Adrenal gland (tissue), 12 donors: ENCODE data around the gene MOB1B. TPM values are rescaled to one million over a fixed set of nuclear protein-coding genes. Genes with fewer than 3 reads are reported as not detected.

Experiments
- DNase-seq, 7 donors: peaks; one replicate each; pipeline ENCODE4 v3.0.0-alpha.2; 2019 to 2020
- H3K27ac ChIP-seq, 5 donors: fragments of 200-600 bp; sonication (generic) in 4 of 5; 1 replicate in 3 of 5; 2 replicates in 2 of 5; pipeline versions ENCODE4 v1.5.1 to v1.8.0; 2016 to 2020; ENCODE audit warnings: mild to moderate bottlenecking in 1 of 5
- H3K27me3 ChIP-seq: fragments of 200-600 bp; 2 replicates; pipeline ENCODE4 v1.8.0; 2021
- H3K36me3 ChIP-seq, 2 donors: fragments of 200-600 bp; replicated peaks in 1 of 2; 1 replicate in 1 of 2; 2 replicates in 1 of 2; pipeline versions ENCODE4 v1.5.1 to v1.8.0; 2018 to 2022
- H3K4me1 ChIP-seq, 2 donors: fragments of 200-600 bp; replicated peaks in 1 of 2; 1 replicate in 1 of 2; 2 replicates in 1 of 2; pipeline versions ENCODE4 v1.5.1 to v1.8.0; 2018 to 2021
- H3K4me3 ChIP-seq, 4 donors: fragments of 200-600 bp; sonication (generic) in 3 of 4; one replicate each; pipeline ENCODE4 v1.5.1; 2016 to 2018
- H3K9me3 ChIP-seq, 3 donors: fragments of 200-600 bp; sonication (generic) in 1 of 3; replicated peaks in 1 of 3; 1 replicate in 2 of 3; 2 replicates in 1 of 3; pipeline versions ENCODE4 v1.5.1 to v1.8.0; 2016 to 2021
- CTCF ChIP-seq, 6 experiments: fragments of 450-650 bp in 4 of 6; fragments of 200-600 bp in 2 of 6; sonication (generic) in 1 of 6; IDR thresholded peaks; 1 replicate in 5 of 6; 2 replicates in 1 of 6; pipeline versions ENCODE4 v1.5.1 to v1.8.0; 2016 to 2021; ENCODE audit warnings: antibody characterized with exemption in 6 of 6, mild to moderate bottlenecking in 2 of 6, moderate library complexity in 1 of 6
- POLR2A ChIP-seq, 2 donors: fragments of 450-650 bp; IDR thresholded peaks; one replicate each; pipeline ENCODE4 v1.6.1; 2017; ENCODE audit warnings: antibody characterized with exemption in 2 of 2, mild to moderate bottlenecking in 2 of 2, moderate library complexity in 1 of 2
- WGBS, 4 donors: extraction: QIAGEN DNeasy Blood & Tissue Kit in 2 of 4; methylation state at CpG; one replicate each; pipeline versions ENCODE4 v1.1.5 to v1.1.7; 2013 to 2017; 5-methylcytosine and 5-hydroxymethylcytosine counted together
- intact Hi-C, 2 donors: fragments of 100-400 bp; cut with DNase I; formaldehyde crosslinking; loops; one replicate each; pipeline versions ENCODE4 v1.14.1 to v1.15.0; 2022 to 2023
- polyA plus RNA-seq, 3 donors: library from polyadenylated mRNA; stranded (reverse); fragments of 200-250 nt in 2 of 3; fragments of 350-450 nt in 1 of 3; fragmentation: Illumina TruSeq in 1 of 3; extraction: RNeasy Lipid Tissue Mini Kit (QIAGEN cat#74804) in 1 of 3; gene quantifications; one replicate each; pipeline ENCODE4 v1.2.3, GENCODE V29; 2013 to 2014
- total RNA-seq, 9 donors: library from RNA; depleted of rRNA in 4 of 9; stranded (reverse); fragments of >200 nt in 4 of 9; fragments of 120-200 nt in 1 of 9; fragmentation: NEBNext Ultra II Directional in 1 of 9; extraction: Animal tissue kit (Norgen Biotek cat#: 25700) in 1 of 9; gene quantifications; one replicate each; pipeline versions ENCODE4 v1.1.0 to v1.2.4, GENCODE V29; 2013 to 2023
- donor health status: healthy with polysubstance abuse.
- donor health status: Bipolar disorder and iron deficiency.
- donor health status: DM: yes; HTN: yes; CAD: no.
- donor health status: DM: no; HTN: no; CAD: no.
- donor health status: DM: no; HTN: no; CAD: no.
- donor health status: DM: yes; HTN: yes; CAD: no.

Gene MOB1B
- total and polyA plus RNA-seq, 12 donors, result 3.5 to 25.4 (median 14.5) TPM

GRCh38 chr4:70859066-70859465, 43.1 kb upstream of the MOB1B start:
- Histone ChIP-seq H3K4me1 (no peaks in the 10 kb centered on the region), H3K4me3 (no peak overlapping the region), H3K27ac (no peak overlapping the region), H3K9me3 (no peaks in the 10 kb centered on the region), H3K27me3 (no peaks in the 10 kb centered on the region), H3K36me3 (no peaks in the 10 kb centered on the region)
- no peak for DNase-seq
- TF ChIP-seq POLR2A (IDR thresholded peaks at IDR 0.05), result no peak
- TF ChIP-seq CTCF (IDR thresholded peaks at IDR 0.05), result no peak
- WGBS, 4 donors, result 86 to 94% (median 87%) methylated on average over 1 of the region's 1 CpG
- intact Hi-C loops, result no loop called here

GRCh38 chr4:70863099-70863790, 38.9 kb upstream of the MOB1B start:
- Histone ChIP-seq H3K9me3 (no peaks in the 10 kb centered on the region), H3K4me3 (no peak overlapping the region), H3K4me1 (no peaks in the 10 kb centered on the region), H3K27me3 (no peaks in the 10 kb centered on the region), H3K36me3 (no peaks in the 10 kb centered on the region), H3K27ac (no peak overlapping the region)
- DNase-seq, result no peak
- TF ChIP-seq CTCF (IDR thresholded peaks at IDR 0.05), result no peak
- intact Hi-C loops, result no loop called here
- WGBS, 4 donors, result 65 to 68% (median 66%) methylated on average over 6 of the region's 6 CpGs

DNA sequence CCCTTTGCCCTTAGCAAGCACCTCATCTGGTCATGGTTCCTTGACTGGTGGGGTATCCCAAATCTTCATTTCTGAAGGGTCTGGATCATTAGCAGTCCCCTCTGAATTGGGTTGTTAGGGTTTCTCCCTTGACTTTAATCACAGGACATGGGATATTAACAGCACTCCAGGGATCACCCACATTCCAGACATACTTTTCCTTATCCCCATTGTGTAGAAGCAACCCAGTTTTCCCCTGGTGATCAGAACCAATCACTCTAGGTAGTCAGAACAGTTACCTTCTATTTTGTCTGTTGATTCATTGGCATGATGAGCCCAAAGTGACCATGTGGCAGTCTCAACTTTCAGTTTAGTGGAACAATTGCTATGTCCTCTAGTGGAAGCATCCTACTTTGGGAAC, 33.4 kb upstream of the MOB1B start:
- intact Hi-C loops, result no loop called here
- TF ChIP-seq CTCF (IDR thresholded peaks at IDR 0.05), result no peak
- TF ChIP-seq POLR2A (IDR thresholded peaks at IDR 0.05), result no peak
- H3K27ac ChIP-seq, result no peak overlapping the region
- H3K27me3 ChIP-seq, result no peaks in the 10 kb centered on the region
- H3K36me3 ChIP-seq, result no peaks in the 10 kb centered on the region
- H3K4me3 ChIP-seq, result no peak overlapping the region
- no peaks in the 10 kb centered on the region for H3K4me1 ChIP-seq
- H3K9me3 ChIP-seq, result no peaks in the 10 kb centered on the region
- no peak for DNase-seq

DNA sequence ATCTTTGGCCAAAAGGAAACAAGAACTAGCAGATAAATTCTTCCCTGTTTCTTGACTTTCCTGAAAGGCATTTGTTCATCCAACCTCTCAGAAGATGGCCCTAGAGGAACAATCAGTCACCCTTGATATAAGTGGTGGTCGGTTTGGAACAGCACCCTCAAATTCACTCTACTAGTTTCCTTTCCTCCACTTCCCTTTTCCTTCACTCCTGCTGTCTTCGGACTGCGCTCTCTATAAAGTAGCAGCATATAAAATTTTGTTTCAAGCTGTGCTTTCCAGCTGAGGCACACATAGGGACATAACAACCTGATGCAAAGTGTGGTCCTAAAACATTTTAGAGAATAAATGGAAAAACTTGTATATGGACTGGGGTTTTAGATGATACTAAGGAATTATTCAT, 29.0 kb upstream of the MOB1B start:
- no peaks in the 10 kb centered on the region for H3K9me3 ChIP-seq
- no peaks in the 10 kb centered on the region for H3K36me3 ChIP-seq
- 80 to 85% (median 82%) methylated on average over 3 of the region's 3 CpGs for WGBS, 4 donors
- intact Hi-C loops, result no loop called here
- H3K27me3 ChIP-seq, result no peaks in the 10 kb centered on the region
- DNase-seq, result no peak
- no peak overlapping the region for H3K4me3 ChIP-seq
- TF ChIP-seq POLR2A (IDR thresholded peaks at IDR 0.05), result no peak
- no peak for TF ChIP-seq CTCF (IDR thresholded peaks at IDR 0.05)
- H3K27ac ChIP-seq, result no peak overlapping the region
- no peaks in the 10 kb centered on the region for H3K4me1 ChIP-seq
